RWPE2 (cell line): ENCODE data around the gene CIB4.

ENCODE experiments used
- ATAC-seq: fragments of 200-7000 bp; cut with Tn5 transposase; 3 replicates; pipeline ENCODE4 v1.9.1; 2021; ENCODE audit warnings: low read depth
- DNase-seq: peaks from one replicate; pipeline ENCODE4 v3.0.0-alpha.2; 2020; ENCODE audit warnings: low spot score
- H3K27ac ChIP-seq: fragments of 450-650 bp; 2 replicates; pipeline ENCODE4 v1.5.1; 2017; ENCODE audit warnings: mild to moderate bottlenecking; ENCODE audit not compliant: poor library complexity, severe bottlenecking
- H3K27me3 ChIP-seq: fragments of 250-450 bp; sonication (Bioruptor Pico); 2 replicates; pipeline ENCODE4 v1.5.1; 2021; ENCODE audit warnings: mild to moderate bottlenecking, moderate library complexity; ENCODE audit not compliant: insufficient read depth, poor library complexity, severe bottlenecking
- H3K36me3 ChIP-seq: fragments of 250-450 bp; sonication (Bioruptor Pico); 2 replicates; pipeline ENCODE4 v1.5.1; 2020; ENCODE audit warnings: low read depth, mild to moderate bottlenecking, moderate library complexity
- H3K4me1 ChIP-seq: fragments of 250-450 bp; sonication (Bioruptor Pico); 2 replicates; pipeline ENCODE4 v1.5.1; 2021; ENCODE audit warnings: mild to moderate bottlenecking, moderate library complexity; ENCODE audit not compliant: insufficient read depth, poor library complexity, severe bottlenecking
- H3K4me3 ChIP-seq: fragments of 250-450 bp; sonication (Bioruptor Pico); 2 replicates; pipeline ENCODE4 v1.5.1; 2021; ENCODE audit warnings: mild to moderate bottlenecking, moderate library complexity; ENCODE audit not compliant: severe bottlenecking
- H3K9me3 ChIP-seq: fragments of 250-450 bp; sonication (Bioruptor Pico); 2 replicates; pipeline ENCODE4 v1.5.1; 2021; ENCODE audit warnings: mild to moderate bottlenecking, moderate library complexity; ENCODE audit not compliant: severe bottlenecking
- TF ChIP-seq, protein P1 (sequence below): fragments of 450-650 bp; IDR thresholded peaks from one replicate; pipeline ENCODE4 v1.5.1; 2017; ENCODE audit warnings: mild to moderate bottlenecking, moderate library complexity; ENCODE audit not compliant: poor library complexity, severe bottlenecking

CIB4 gene

DNA sequence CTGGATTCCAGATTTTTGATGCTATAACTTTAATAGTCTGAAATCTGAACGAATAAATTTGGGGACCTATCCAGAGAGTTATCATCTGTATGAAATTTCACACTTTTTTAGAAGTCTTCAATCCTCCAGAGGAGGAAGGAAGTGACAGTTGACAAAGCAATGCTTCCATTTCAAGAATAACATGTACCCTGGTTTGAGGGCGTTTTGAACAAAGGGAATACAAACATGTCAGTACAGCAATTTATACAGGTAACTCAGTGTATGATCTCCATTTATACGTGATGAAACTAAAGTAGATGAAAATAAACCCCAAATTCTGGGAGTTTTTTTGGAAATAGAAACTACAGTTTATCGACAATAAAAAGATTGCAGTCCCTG is 42.2 kb downstream of the CIB4 start:
- ATAC-seq, result no peak
- H3K4me3 ChIP-seq, result no peak overlapping the region
- no peak overlapping the region for H3K27ac ChIP-seq
- TF ChIP-seq, protein P1, sequence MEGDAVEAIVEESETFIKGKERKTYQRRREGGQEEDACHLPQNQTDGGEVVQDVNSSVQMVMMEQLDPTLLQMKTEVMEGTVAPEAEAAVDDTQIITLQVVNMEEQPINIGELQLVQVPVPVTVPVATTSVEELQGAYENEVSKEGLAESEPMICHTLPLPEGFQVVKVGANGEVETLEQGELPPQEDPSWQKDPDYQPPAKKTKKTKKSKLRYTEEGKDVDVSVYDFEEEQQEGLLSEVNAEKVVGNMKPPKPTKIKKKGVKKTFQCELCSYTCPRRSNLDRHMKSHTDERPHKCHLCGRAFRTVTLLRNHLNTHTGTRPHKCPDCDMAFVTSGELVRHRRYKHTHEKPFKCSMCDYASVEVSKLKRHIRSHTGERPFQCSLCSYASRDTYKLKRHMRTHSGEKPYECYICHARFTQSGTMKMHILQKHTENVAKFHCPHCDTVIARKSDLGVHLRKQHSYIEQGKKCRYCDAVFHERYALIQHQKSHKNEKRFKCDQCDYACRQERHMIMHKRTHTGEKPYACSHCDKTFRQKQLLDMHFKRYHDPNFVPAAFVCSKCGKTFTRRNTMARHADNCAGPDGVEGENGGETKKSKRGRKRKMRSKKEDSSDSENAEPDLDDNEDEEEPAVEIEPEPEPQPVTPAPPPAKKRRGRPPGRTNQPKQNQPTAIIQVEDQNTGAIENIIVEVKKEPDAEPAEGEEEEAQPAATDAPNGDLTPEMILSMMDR, result no peak
- no peaks in the 10 kb centered on the region for H3K36me3 ChIP-seq
- H3K4me1 ChIP-seq, result peaks cover 13% of the 10 kb centered on the region
- no peaks in the 10 kb centered on the region for H3K9me3 ChIP-seq
- no peaks in the 10 kb centered on the region for H3K27me3 ChIP-seq
- DNase-seq, result no peak

DNA sequence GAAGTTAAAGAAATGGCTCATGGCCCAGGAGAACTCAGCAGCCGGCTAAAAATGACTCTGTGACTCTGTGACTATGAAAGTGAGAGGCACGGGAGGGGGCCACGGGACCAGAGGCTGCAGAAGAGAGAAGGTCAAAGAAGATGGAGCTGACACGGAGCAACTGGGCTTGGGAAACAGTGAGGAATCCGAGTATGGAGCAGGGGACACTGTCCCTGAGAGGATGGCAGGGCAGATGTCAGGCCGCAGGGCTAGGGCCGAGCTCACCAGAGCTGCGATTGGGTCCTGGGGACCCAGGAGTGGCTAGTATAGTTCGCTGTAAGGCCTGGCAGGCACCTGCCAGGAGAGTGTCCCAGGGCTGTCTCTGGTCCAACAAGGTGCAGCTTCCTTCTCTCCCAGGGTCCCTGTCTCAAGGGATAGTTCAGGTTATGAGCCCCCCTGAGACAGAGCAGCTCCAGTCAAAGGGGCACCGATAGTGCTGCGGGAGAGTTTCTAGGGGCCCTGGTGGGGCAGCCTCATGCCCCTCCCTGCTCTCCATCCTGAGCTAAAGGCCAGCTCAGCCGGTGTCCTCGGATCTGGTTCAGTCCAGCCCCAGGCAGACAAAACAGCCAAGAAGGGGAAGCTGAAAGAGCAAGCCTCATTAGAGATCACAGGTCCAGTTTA is 42.7 kb downstream of the CIB4 start:
- TF ChIP-seq, protein P1, result no peak
- no peaks in the 10 kb centered on the region for H3K27me3 ChIP-seq
- DNase-seq (no peak), ATAC-seq (no peak)
- H3K36me3 ChIP-seq, result no peaks in the 10 kb centered on the region
- peaks cover 13% of the 10 kb centered on the region for H3K4me1 ChIP-seq
- H3K4me3 ChIP-seq, result no peak overlapping the region
- H3K27ac ChIP-seq, result no peak overlapping the region
- no peaks in the 10 kb centered on the region for H3K9me3 ChIP-seq

DNA sequence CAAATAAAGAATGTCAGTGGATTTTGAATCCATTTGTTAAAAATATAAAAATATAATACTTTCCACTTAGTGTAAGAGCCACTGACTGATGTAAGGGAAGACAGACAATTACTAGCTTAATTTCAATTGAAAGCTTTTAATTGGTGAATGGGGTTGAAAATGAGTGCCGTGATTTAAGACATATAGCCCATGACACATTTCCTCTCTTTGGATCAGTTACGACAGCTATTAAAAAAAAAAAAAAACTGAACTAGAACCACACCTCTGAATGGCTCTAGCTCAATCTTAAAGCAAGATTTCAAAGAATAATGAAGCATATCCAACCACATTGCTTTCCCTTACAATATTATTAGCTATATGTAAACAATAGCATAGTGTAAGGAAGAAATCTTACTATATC is 44.0 kb downstream of the CIB4 start:
- Histone ChIP-seq H3K4me3 (no peak overlapping the region), H3K9me3 (no peaks in the 10 kb centered on the region), H3K27ac (peak overlapping the region; percentile 30), H3K4me1 (peaks cover 13% of the 10 kb centered on the region), H3K27me3 (no peaks in the 10 kb centered on the region), H3K36me3 (no peaks in the 10 kb centered on the region)
- TF ChIP-seq, protein P1, result no peak
- ATAC-seq (peak; percentile 64), DNase-seq (no peak)

DNA sequence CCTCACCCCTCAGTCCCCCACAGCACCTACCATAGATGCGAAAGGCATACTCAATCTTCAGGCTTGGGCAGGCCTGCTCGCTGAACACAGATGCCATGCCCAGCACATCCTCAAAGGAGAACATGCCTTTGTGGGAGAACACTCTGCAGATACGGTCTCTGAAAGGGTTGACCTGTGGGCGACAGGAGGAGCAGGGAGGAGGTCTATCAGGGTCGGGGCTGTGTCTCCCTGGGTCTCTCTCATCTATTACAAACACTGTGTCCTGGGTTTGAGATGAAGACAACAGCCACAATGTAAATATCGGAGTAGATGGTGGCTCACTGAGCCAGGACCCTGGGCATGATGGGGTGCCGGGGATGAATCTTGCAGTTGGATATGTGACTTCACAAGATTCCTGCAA is 46.0 kb downstream of the CIB4 start:
- no peak for ATAC-seq
- H3K4me1 ChIP-seq, result peaks cover 13% of the 10 kb centered on the region

More for the DNA sequence above, 46.0 kb downstream of the CIB4 start:
- no peaks in the 10 kb centered on the region for H3K27me3 ChIP-seq
- H3K4me3 ChIP-seq, result no peak overlapping the region
- no peaks in the 10 kb centered on the region for H3K36me3 ChIP-seq
- no peaks in the 10 kb centered on the region for H3K9me3 ChIP-seq
- H3K27ac ChIP-seq, result no peak overlapping the region
- TF ChIP-seq, protein P1, result no peak
- DNase-seq, result no peak
